Activated T-cell treated with anti-CD3 and anti-CD28 coated beads, Interleukin-2, amount 50 U/mL, for 4 hours (primary cell): ENCODE results near the gene TP53I11. TPM values are rescaled to one million over a fixed set of nuclear protein-coding genes. Genes with fewer than 3 reads are reported as not detected.

Experiments used
- ATAC-seq, 2 donors: fragments of 200-7000 bp; cut with Tn5 transposase; one replicate each; pipeline ENCODE4 v1.10.0; 2021
- DNase-seq: peaks from one replicate; pipeline ENCODE4 v3.0.0-alpha.2; 2020
- H3K27me3 Mint-ChIP-seq: one replicate; pipeline ENCODE4 v1.8.0; 2021; ENCODE audit warnings: low read depth, mixed read lengths
- H3K36me3 Mint-ChIP-seq: one replicate; pipeline ENCODE4 v1.8.0; 2022; ENCODE audit warnings: mixed read lengths; ENCODE audit not compliant: insufficient read depth
- H3K4me1 Mint-ChIP-seq: one replicate; pipeline ENCODE4 v1.8.0; 2021; ENCODE audit warnings: low read depth, mixed read lengths
- H3K4me3 Mint-ChIP-seq: one replicate; pipeline ENCODE4 v1.8.0; 2021; ENCODE audit warnings: mild to moderate bottlenecking, moderate library complexity, mixed read lengths
- H3K9me3 Mint-ChIP-seq: one replicate; pipeline ENCODE4 v1.8.0; 2021; ENCODE audit warnings: mixed read lengths
- total RNA-seq, 3 donors: library from RNA; stranded (reverse); gene quantifications; one replicate each; pipeline ENCODE4 v1.2.1, GENCODE V29; 2021

TP53I11 gene
- total RNA-seq, 3 donors from 2014 or later: 8.1 to 13.5 (median 9.2) TPM

- H3K4me3 Mint-ChIP-seq: no peak overlapping the region
- ATAC-seq (no peak), DNase-seq (no peak)
- H3K4me1 Mint-ChIP-seq: no peaks in the 10 kb centered on the region
- no peaks in the 10 kb centered on the region for H3K9me3 Mint-ChIP-seq
- H3K36me3 Mint-ChIP-seq: peaks cover 2% of the 10 kb centered on the region
- no peaks in the 10 kb centered on the region for H3K27me3 Mint-ChIP-seq
Measured at GRCh38 chr11:44928816-44929215, 21.9 kb downstream of the TP53I11 start.

GRCh38 chr11:44928144-44928543 lies 22.5 kb downstream of the TP53I11 start:
- no peak for ATAC-seq
- no peaks in the 10 kb centered on the region for H3K9me3 Mint-ChIP-seq
- DNase-seq: no peak
- no peaks in the 10 kb centered on the region for H3K27me3 Mint-ChIP-seq
- no peaks in the 10 kb centered on the region for H3K4me1 Mint-ChIP-seq
- H3K4me3 Mint-ChIP-seq: no peak overlapping the region
- peaks cover 2% of the 10 kb centered on the region for H3K36me3 Mint-ChIP-seq

- Mint-ChIP-seq H3K4me3 (no peak overlapping the region), H3K4me1 (no peaks in the 10 kb centered on the region), H3K9me3 (no peaks in the 10 kb centered on the region), H3K36me3 (peaks cover 2% of the 10 kb centered on the region), H3K27me3 (no peaks in the 10 kb centered on the region)
- DNase-seq (peak; percentile 55), ATAC-seq (peak; percentile 61 to 68)
Measured at GRCh38 chr11:44927174-44927661, 23.5 kb downstream of the TP53I11 start.

- DNase-seq (no peak), ATAC-seq (no peak)
- Mint-ChIP-seq H3K4me1 (no peaks in the 10 kb centered on the region), H3K4me3 (no peak overlapping the region), H3K36me3 (peaks cover 2% of the 10 kb centered on the region), H3K27me3 (no peaks in the 10 kb centered on the region), H3K9me3 (no peaks in the 10 kb centered on the region)
Measured at GRCh38 chr11:44926036-44926435, 24.6 kb downstream of the TP53I11 start.

- Mint-ChIP-seq H3K27me3 (no peaks in the 10 kb centered on the region), H3K4me3 (no peak overlapping the region), H3K36me3 (peaks cover 5% of the 10 kb centered on the region), H3K4me1 (no peaks in the 10 kb centered on the region), H3K9me3 (no peaks in the 10 kb centered on the region)
- ATAC-seq (no peak), DNase-seq (no peak)
Measured at GRCh38 chr11:44923806-44924205, 26.9 kb downstream of the TP53I11 start.

- Mint-ChIP-seq H3K4me3 (no peak overlapping the region), H3K27me3 (no peaks in the 10 kb centered on the region), H3K36me3 (peaks cover 5% of the 10 kb centered on the region), H3K4me1 (no peaks in the 10 kb centered on the region), H3K9me3 (no peaks in the 10 kb centered on the region)
- DNase-seq (no peak), ATAC-seq (no peak)
Measured at GRCh38 chr11:44923115-44923514, 27.6 kb downstream of the TP53I11 start.

GRCh38 chr11:44920451-44920850 lies 30.2 kb downstream of the TP53I11 start:
- no peak for ATAC-seq
- Mint-ChIP-seq H3K36me3 (peaks cover 5% of the 10 kb centered on the region), H3K4me1 (peaks cover 2% of the 10 kb centered on the region)

GRCh38 chr11:44917741-44918140 lies 32.9 kb downstream of the TP53I11 start:
- Mint-ChIP-seq H3K4me3 (no peak overlapping the region), H3K4me1 (peaks cover 3% of the 10 kb centered on the region), H3K9me3 (no peaks in the 10 kb centered on the region), H3K27me3 (no peaks in the 10 kb centered on the region), H3K36me3 (peaks cover 5% of the 10 kb centered on the region)
- no peak for DNase-seq
- ATAC-seq: no peak

More at GRCh38 chr11:44920451-44920850, 30.2 kb downstream of the TP53I11 start:
- H3K9me3 Mint-ChIP-seq: no peaks in the 10 kb centered on the region
- H3K27me3 Mint-ChIP-seq: no peaks in the 10 kb centered on the region
- no peak overlapping the region for H3K4me3 Mint-ChIP-seq
- DNase-seq: no peak

GRCh38 chr11:44916801-44917385 lies 33.8 kb downstream of the TP53I11 start:
- DNase-seq (no peak), ATAC-seq (no peak)
- H3K36me3 Mint-ChIP-seq: peaks cover 5% of the 10 kb centered on the region
- H3K4me3 Mint-ChIP-seq: no peak overlapping the region
- H3K9me3 Mint-ChIP-seq: no peaks in the 10 kb centered on the region
- H3K4me1 Mint-ChIP-seq: peaks cover 3% of the 10 kb centered on the region
- no peaks in the 10 kb centered on the region for H3K27me3 Mint-ChIP-seq

- Mint-ChIP-seq H3K9me3 (no peaks in the 10 kb centered on the region), H3K4me3 (no peak overlapping the region), H3K36me3 (peaks cover 5% of the 10 kb centered on the region), H3K27me3 (no peaks in the 10 kb centered on the region), H3K4me1 (peaks cover 3% of the 10 kb centered on the region)
- ATAC-seq (no peak), DNase-seq (no peak)
Measured at GRCh38 chr11:44916331-44916730, 34.4 kb downstream of the TP53I11 start.

- DNase-seq (no peak), ATAC-seq (no peak)
- H3K4me1 Mint-ChIP-seq: peaks cover 7% of the 10 kb centered on the region
- H3K27me3 Mint-ChIP-seq: no peaks in the 10 kb centered on the region
- no peak overlapping the region for H3K4me3 Mint-ChIP-seq
- H3K36me3 Mint-ChIP-seq: peaks cover 4% of the 10 kb centered on the region
- no peaks in the 10 kb centered on the region for H3K9me3 Mint-ChIP-seq
Measured at GRCh38 chr11:44915621-44916020, 35.1 kb downstream of the TP53I11 start.

GRCh38 chr11:44915004-44915403 lies 35.7 kb downstream of the TP53I11 start:
- DNase-seq (no peak), ATAC-seq (no peak)
- Mint-ChIP-seq H3K9me3 (no peaks in the 10 kb centered on the region), H3K4me1 (peaks cover 7% of the 10 kb centered on the region), H3K4me3 (no peak overlapping the region), H3K27me3 (no peaks in the 10 kb centered on the region), H3K36me3 (peaks cover 1% of the 10 kb centered on the region)

GRCh38 chr11:44914105-44914504 lies 36.6 kb downstream of the TP53I11 start:
- DNase-seq: no peak
- Mint-ChIP-seq H3K4me3 (no peak overlapping the region), H3K27me3 (no peaks in the 10 kb centered on the region), H3K9me3 (no peaks in the 10 kb centered on the region), H3K36me3 (no peaks in the 10 kb centered on the region), H3K4me1 (peaks cover 7% of the 10 kb centered on the region)
- no peak for ATAC-seq

GRCh38 chr11:44913502-44913901 lies 37.2 kb downstream of the TP53I11 start:
- no peak overlapping the region for H3K4me3 Mint-ChIP-seq
- ATAC-seq (no peak), DNase-seq (no peak)
- no peaks in the 10 kb centered on the region for H3K36me3 Mint-ChIP-seq
- no peaks in the 10 kb centered on the region for H3K27me3 Mint-ChIP-seq
- no peaks in the 10 kb centered on the region for H3K9me3 Mint-ChIP-seq
- H3K4me1 Mint-ChIP-seq: peaks cover 7% of the 10 kb centered on the region

GRCh38 chr11:44912270-44912987 lies 38.3 kb downstream of the TP53I11 start:
- peaks cover 7% of the 10 kb centered on the region for H3K4me1 Mint-ChIP-seq
- no peak for DNase-seq
- H3K9me3 Mint-ChIP-seq: no peaks in the 10 kb centered on the region
- no peaks in the 10 kb centered on the region for H3K27me3 Mint-ChIP-seq
- no peaks in the 10 kb centered on the region for H3K36me3 Mint-ChIP-seq
- no peak for ATAC-seq
- H3K4me3 Mint-ChIP-seq: no peak overlapping the region
